Activated CD8-positive, alpha-beta T cell treated with anti-CD3 and anti-CD28 coated beads for 36 hours (primary cell): Measurements from ENCODE around the gene NMNAT2. TPM values are rescaled to one million over a fixed set of nuclear protein-coding genes. Genes with fewer than 3 reads are reported as not detected.

Experiments used
- ATAC-seq: fragments of 200-7000 bp; cut with Tn5 transposase; one replicate; pipeline ENCODE4 v1.10.0; 2021; ENCODE audit warnings: mild to moderate bottlenecking, moderate library complexity
- CTCF ChIA-PET: fragments of 350-600 bp; sonication (Branson Sonifier 250); formaldehyde crosslinking; loops from one replicate; lab custom pipeline; 2021; ENCODE audit warnings: antibody characterized with exemption; lab: Charles Lee
- POLR2A ChIA-PET: fragments of 350-600 bp; sonication (Branson Sonifier 250); formaldehyde crosslinking; loops from one replicate; lab custom pipeline; 2021; ENCODE audit warnings: antibody characterized with exemption; lab: Charles Lee
- DNase-seq: peaks from one replicate; pipeline ENCODE4 v3.0.0-alpha.2; 2020
- H3K27ac Mint-ChIP-seq: one replicate; pipeline ENCODE4 v1.8.0; 2021; ENCODE audit warnings: mild to moderate bottlenecking, mixed read lengths
- H3K27me3 Mint-ChIP-seq: one replicate; pipeline ENCODE4 v1.8.0; 2021; ENCODE audit warnings: mixed read lengths
- H3K36me3 Mint-ChIP-seq: one replicate; pipeline ENCODE4 v1.8.0; 2021; ENCODE audit warnings: low read depth, mixed read lengths
- H3K4me1 Mint-ChIP-seq: one replicate; pipeline ENCODE4 v1.8.0; 2021; ENCODE audit warnings: low read depth, mixed read lengths
- H3K4me3 Mint-ChIP-seq: one replicate; pipeline ENCODE4 v1.8.0; 2021; ENCODE audit warnings: mild to moderate bottlenecking, moderate library complexity, mixed read lengths
- H3K9me3 Mint-ChIP-seq: one replicate; pipeline ENCODE4 v1.8.0; 2021; ENCODE audit warnings: mixed read lengths
- intact Hi-C: fragments of 100-400 bp; cut with micrococcal nuclease; formaldehyde crosslinking; loops from one replicate; pipeline ENCODE4 v1.10.0; 2022
- total RNA-seq, 2 experiments: library from RNA; stranded (reverse); gene quantifications; one replicate each; pipeline ENCODE4 v1.2.3, GENCODE V29; 2021
- TF ChIP-seq, protein P1 (sequence below): fragments of 200-600 bp; IDR thresholded peaks from one replicate; pipeline ENCODE4 v1.8.0; 2022; ENCODE audit warnings: antibody characterized with exemption, mild to moderate bottlenecking

Gene NMNAT2
- total RNA-seq, 2 experiments from 2014 or later = not detected

DNA sequence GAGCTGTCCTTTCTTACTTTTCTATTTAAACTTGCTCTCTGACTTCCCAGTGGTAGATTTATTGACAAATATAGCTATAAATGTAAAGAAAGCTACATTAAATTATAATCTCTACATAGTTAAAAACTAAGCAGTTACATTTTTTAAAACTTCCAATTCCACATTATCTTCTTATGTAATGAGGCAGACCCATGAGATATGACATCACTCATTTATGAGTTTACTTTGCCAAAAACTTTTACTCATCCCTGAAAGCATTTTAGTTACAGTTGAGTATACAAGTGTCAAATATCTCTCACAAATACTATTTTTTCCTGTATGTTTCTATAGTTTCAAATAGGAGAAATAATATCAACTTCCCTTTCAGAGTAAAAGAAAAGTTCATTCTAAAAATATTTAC is 3.8 kb downstream of the NMNAT2 start:
- H3K27ac Mint-ChIP-seq = no peak overlapping the region
- intact Hi-C loops = no loop called here
- TF ChIP-seq, protein P1, sequence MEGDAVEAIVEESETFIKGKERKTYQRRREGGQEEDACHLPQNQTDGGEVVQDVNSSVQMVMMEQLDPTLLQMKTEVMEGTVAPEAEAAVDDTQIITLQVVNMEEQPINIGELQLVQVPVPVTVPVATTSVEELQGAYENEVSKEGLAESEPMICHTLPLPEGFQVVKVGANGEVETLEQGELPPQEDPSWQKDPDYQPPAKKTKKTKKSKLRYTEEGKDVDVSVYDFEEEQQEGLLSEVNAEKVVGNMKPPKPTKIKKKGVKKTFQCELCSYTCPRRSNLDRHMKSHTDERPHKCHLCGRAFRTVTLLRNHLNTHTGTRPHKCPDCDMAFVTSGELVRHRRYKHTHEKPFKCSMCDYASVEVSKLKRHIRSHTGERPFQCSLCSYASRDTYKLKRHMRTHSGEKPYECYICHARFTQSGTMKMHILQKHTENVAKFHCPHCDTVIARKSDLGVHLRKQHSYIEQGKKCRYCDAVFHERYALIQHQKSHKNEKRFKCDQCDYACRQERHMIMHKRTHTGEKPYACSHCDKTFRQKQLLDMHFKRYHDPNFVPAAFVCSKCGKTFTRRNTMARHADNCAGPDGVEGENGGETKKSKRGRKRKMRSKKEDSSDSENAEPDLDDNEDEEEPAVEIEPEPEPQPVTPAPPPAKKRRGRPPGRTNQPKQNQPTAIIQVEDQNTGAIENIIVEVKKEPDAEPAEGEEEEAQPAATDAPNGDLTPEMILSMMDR = no peak
- no peaks in the 10 kb centered on the region for H3K9me3 Mint-ChIP-seq
- no peaks in the 10 kb centered on the region for H3K36me3 Mint-ChIP-seq
- peaks cover 23% of the 10 kb centered on the region for H3K4me1 Mint-ChIP-seq
- ATAC-seq (no peak), DNase-seq (no peak)
- CTCF ChIA-PET = interaction anchor here (0.9 kb wide), 1 partner anchor 8 kb away, joined by 4 read pairs; no protein-coding TSS in a partner anchor
- H3K4me3 Mint-ChIP-seq = no peak overlapping the region
- H3K27me3 Mint-ChIP-seq = peaks cover 37% of the 10 kb centered on the region
- POLR2A ChIA-PET = no interaction called here

DNA sequence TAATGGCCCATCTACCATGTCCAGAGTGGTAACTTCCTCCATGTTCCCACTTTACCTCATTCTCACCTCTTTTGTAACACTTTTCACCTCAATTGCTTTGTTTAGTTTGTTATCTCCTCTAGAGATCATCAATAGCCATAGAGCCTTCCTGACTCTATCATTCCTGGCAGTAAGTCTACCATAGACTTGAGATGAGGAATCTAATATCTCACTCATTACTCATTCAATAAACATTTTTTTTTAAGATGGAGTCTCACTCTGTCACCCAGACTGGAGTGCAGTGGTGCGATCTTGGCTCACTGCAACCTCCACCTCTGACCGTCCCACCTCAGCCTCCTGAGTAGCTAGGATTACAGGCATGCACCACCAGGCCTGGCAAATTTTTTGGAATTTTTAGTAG is 7.1 kb downstream of the NMNAT2 start:
- no peak for DNase-seq
- no peaks in the 10 kb centered on the region for H3K4me1 Mint-ChIP-seq
- POLR2A ChIA-PET = no interaction called here
- H3K27me3 Mint-ChIP-seq = peaks cover 16% of the 10 kb centered on the region
- intact Hi-C loops = no loop called here
- no peaks in the 10 kb centered on the region for H3K9me3 Mint-ChIP-seq
- CTCF ChIA-PET = no interaction called here
- TF ChIP-seq, protein P1 = no peak
- H3K27ac Mint-ChIP-seq = no peak overlapping the region
- no peak overlapping the region for H3K4me3 Mint-ChIP-seq
- ATAC-seq = no peak
- H3K36me3 Mint-ChIP-seq = no peaks in the 10 kb centered on the region

DNA sequence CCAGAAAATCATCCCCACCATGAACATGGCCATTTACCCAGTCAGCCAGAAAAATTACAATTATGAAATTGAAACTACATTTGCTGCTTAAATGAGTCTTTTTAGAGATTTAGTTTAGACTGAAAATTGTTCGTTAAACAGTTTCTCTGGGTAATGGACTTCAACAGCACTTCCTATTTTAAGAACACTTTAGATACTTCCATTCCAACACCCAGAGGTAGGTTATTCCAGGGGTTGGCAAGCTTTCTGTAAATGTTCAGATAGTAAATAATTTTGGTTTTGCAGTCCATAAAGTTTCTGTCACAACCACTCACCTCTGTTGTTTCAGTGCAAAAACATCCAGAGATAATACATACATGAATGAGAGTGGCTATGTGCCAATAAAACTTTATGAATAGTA is 10.2 kb downstream of the NMNAT2 start:
- Mint-ChIP-seq H3K27me3 (peaks cover 29% of the 10 kb centered on the region), H3K27ac (no peak overlapping the region), H3K9me3 (no peaks in the 10 kb centered on the region), H3K4me1 (no peaks in the 10 kb centered on the region), H3K36me3 (no peaks in the 10 kb centered on the region), H3K4me3 (no peak overlapping the region)
- ChIA-PET POLR2A (no interaction called here), CTCF (no interaction called here)
- TF ChIP-seq, protein P1 = no peak
- intact Hi-C loops = no loop called here
- no peak for ATAC-seq
- no peak for DNase-seq

DNA sequence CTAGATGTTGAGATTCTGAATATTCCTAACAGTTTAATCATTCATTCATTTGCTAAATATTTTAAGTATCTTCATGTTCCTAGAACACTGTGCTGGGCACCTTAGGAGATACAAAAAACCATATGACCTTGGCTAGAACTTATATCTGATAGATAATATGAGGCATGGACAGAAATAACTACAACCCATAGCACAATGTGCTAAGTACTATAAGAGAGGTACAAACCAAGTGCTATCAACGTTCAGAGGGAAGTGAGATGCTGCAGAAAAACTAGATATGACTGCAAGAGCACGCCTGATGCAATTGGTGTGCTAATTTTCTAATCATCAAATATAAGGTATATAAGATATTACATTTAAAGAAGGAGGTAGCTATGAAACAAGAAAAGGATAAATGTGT is 10.7 kb downstream of the NMNAT2 start:
- Mint-ChIP-seq H3K4me1 (no peaks in the 10 kb centered on the region), H3K27me3 (peaks cover 29% of the 10 kb centered on the region), H3K27ac (no peak overlapping the region), H3K9me3 (no peaks in the 10 kb centered on the region), H3K4me3 (no peak overlapping the region), H3K36me3 (no peaks in the 10 kb centered on the region)
- ChIA-PET POLR2A (no interaction called here), CTCF (no interaction called here)
- ATAC-seq (no peak), DNase-seq (no peak)
- intact Hi-C loops = no loop called here
- TF ChIP-seq, protein P1 = no peak

DNA sequence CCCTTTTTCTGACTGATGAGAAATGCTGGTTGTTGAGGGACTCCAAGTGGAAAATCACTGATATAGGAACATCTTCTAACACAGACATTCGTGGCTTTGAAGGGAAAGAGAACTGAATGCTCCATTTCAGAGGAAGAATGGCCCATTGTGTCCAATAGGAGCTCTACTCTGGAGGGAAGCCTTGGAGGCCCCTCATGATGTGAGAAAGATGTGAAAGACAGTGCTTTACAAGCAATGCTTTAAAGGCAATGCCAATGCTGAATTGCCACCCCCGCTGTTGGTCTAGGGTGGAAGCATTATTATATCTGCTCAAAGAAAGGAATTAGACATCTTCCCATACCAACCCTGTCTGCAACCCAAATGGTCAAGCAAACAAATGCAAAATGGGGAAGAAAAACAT is 13.7 kb downstream of the NMNAT2 start:
- intact Hi-C loops = no loop called here
- DNase-seq (no peak), ATAC-seq (no peak)
- Mint-ChIP-seq H3K36me3 (no peaks in the 10 kb centered on the region), H3K27me3 (peaks cover 27% of the 10 kb centered on the region), H3K4me1 (no peaks in the 10 kb centered on the region), H3K9me3 (no peaks in the 10 kb centered on the region), H3K27ac (no peak overlapping the region), H3K4me3 (no peak overlapping the region)
- POLR2A ChIA-PET = no interaction called here
- TF ChIP-seq, protein P1 = no peak
- CTCF ChIA-PET = no interaction called here
